HG03469 (cell line): ENCODE results near the gene GAST.

ENCODE experiments used
- ATAC-seq: cut with Tn5 transposase; IDR thresholded peaks from one replicate; pipeline ENCODE4 v1.9.1; 2021; ENCODE audit warnings: mild to moderate bottlenecking, moderate library complexity, moderate number of reproducible peaks; ENCODE audit not compliant: unreplicated experiment

Gene GAST

GRCh38 chr17:41738801-41739112 is 26.6 kb downstream of the GAST start:
- ATAC-seq, result no peak

DNA sequence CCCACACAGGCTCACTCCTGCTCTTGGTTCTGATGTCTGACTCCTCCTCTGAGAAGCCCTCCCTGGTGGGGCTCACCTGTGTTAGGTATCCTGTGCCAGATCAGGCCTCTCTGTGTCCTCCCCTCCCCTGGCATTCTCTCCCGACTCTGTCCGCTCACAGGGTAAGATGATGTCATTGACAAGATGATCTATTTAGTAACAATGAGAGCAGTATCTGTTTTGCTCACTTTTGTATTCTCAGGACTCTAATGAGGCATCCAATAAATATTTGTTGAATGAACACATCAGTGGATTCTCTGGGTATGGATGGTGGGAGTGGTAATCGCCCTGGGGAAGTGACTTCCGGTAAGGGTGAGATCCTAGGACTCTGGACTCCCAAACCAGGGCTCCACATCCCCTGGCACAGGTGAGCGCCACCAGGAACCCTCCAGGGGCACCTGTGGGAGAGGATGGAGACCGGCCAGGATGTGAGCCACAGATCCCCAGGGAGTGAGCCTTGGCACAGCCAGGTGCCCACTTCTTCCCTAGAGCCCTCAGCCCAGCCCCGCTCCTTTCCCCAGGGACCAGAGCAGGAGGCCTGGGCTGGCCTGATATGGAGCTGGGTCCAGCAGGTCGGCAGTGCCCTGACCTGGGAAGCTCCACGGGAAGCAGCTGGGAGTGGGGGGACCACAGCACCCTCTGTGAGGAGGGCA is 27.7 kb downstream of the GAST start:
- no peak for ATAC-seq

- ATAC-seq, result no peak
Measured at GRCh38 chr17:41740506-41740905, 28.4 kb downstream of the GAST start.

DNA sequence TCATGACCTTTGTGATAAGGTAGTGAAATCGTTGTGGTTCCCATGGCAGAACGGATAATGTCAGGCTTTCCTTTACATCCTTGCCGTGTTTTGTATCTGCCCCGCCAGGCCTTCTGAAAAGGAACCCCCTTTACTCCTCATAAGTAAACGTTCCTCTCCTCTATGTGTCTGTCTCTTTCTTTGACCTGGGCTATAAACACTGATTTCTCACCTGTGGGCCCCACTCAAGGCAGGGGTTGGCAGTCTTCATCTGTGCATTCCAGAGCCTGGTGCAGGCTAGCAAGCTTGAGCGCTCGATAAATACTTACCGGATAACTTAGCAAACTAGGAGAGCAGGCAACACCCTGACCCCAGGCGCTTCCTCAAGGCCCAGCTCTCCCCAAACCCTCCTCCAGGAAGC is 29.6 kb downstream of the GAST start:
- no peak for ATAC-seq

GRCh38 chr17:41748275-41748674 is 36.1 kb downstream of the GAST start:
- ATAC-seq, result no peak

DNA sequence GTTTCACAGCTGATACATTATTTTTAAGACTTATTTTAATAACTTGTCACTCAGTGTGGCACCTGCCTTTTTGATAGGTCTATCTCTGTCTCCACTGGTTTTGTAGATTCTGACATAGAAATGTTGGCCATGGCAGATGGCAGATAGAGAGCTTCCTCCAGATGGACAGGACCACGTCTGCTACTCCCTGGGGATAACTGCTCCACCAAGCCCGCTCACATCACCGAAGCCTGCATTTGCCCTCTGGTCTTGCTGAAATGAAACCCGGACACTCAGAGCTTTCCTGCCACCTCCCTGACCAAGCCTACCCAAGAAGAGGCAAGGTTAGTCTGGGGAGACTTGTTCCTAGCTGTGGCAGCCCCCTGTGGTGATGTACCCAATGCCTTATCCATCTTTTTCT is 38.7 kb downstream of the GAST start:
- ATAC-seq, result no peak

- ATAC-seq, result no peak
Measured at GRCh38 chr17:41751288-41751687, 39.2 kb downstream of the GAST start.

DNA sequence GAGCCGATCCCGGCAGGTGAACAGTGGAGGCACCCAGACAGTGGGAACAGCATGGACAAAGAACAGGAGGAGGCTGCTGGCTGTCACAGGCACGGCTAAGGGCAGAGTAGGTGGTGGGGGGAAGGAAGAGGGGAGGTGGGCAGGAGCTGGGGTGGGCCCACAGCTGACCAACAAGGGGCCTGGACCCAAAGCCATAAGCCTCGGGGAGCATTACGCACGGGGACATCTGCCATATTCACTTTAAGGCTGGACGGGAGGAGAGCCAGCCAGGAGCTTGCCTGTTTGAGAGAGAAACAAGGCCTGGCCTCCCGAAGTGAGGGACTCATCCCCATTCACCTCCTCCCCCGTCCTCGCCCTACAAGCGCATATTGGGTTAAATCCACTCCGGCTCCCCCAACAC is 41.9 kb downstream of the GAST start:
- ATAC-seq, result no peak

- no peak for ATAC-seq
Measured at GRCh38 chr17:41758601-41759000, 46.5 kb downstream of the GAST start.

DNA sequence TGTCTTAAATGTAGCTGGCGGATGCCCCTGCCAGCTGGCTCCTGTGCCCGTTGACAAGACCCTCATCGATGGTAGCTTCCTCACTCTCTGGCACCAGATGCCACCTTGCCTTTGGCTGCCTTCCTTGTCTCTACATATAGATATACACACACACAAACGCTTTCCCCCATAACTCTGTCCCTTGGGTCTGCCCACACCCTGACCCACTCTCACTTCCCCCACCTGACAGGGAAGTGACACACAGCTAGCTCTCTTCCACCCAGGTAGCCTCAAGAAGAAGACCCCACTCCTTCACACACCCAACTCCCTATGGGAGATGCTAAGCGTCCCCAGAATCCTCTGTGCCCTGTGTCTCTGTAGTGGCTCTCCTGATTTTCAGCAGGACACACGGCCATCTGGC is 48.7 kb downstream of the GAST start:
- ATAC-seq, result no peak

GRCh38 chr17:41762391-41762790 is 50.3 kb downstream of the GAST start:
- no peak for ATAC-seq

DNA sequence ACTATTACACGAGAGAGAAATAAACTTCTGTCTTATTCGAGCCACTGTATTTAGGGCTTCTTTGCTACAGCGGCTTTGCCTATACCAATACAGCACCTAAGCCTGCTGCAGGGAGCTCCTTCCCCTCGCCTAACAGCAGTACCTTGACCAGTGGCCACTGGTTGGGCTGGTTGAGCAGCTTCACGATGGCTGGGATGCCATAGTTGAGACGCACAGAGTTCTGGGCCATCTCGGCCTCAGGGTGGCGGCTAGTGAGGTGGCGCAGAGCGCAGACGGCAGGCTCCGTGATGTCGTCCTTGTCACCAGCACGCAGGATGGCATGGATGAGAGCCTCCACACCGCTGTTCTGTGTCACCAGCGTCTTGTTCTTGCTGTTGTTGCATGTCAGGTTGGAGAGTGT is 50.7 kb downstream of the GAST start:
- ATAC-seq, result no peak

- no peak for ATAC-seq
Measured at GRCh38 chr17:41763327-41763726, 51.2 kb downstream of the GAST start.
